AG20443 (cell line): Measurements from ENCODE around the gene UIMC1.

Source experiments
- DNase-seq: peaks from one replicate; pipeline ENCODE4 v3.0.0; 2012; ENCODE audit warnings: low spot score, mixed read lengths

UIMC1 gene

GRCh38 chr5:176954050-176954449 is 52.5 kb downstream of the UIMC1 start:
- DNase-seq: no peak

GRCh38 chr5:176952531-176953193 is 53.9 kb downstream of the UIMC1 start:
- DNase-seq: no peak

GRCh38 chr5:176948458-176948857 is 58.1 kb downstream of the UIMC1 start:
- no peak for DNase-seq

- no peak for DNase-seq
Measured at GRCh38 chr5:176947847-176948246, 58.7 kb downstream of the UIMC1 start.

GRCh38 chr5:176944268-176944667 is 62.3 kb downstream of the UIMC1 start:
- no peak for DNase-seq

GRCh38 chr5:176943816-176944215 is 62.8 kb downstream of the UIMC1 start:
- no peak for DNase-seq

GRCh38 chr5:176941951-176942350 is 64.6 kb downstream of the UIMC1 start:
- DNase-seq: no peak

- DNase-seq: no peak
Measured at GRCh38 chr5:176938472-176938871, 68.1 kb downstream of the UIMC1 start.

- DNase-seq: no peak
Measured at GRCh38 chr5:176935017-176935416, 71.6 kb downstream of the UIMC1 start.

GRCh38 chr5:176934309-176934930 is 72.2 kb downstream of the UIMC1 start:
- no peak for DNase-seq

GRCh38 chr5:176929654-176930053 is 76.9 kb downstream of the UIMC1 start:
- DNase-seq: no peak

GRCh38 chr5:176927562-176927961 is 79.0 kb downstream of the UIMC1 start:
- peak; percentile 17 for DNase-seq

- no peak for DNase-seq
Measured at GRCh38 chr5:176922817-176923216, 83.8 kb downstream of the UIMC1 start.

- DNase-seq: no peak
Measured at GRCh38 chr5:176921714-176922113, 84.9 kb downstream of the UIMC1 start.

GRCh38 chr5:176918613-176919012 is 88.0 kb downstream of the UIMC1 start:
- DNase-seq: no peak

- no peak for DNase-seq
Measured at GRCh38 chr5:176916337-176916736, 90.2 kb downstream of the UIMC1 start.

GRCh38 chr5:176915906-176916305 is 90.7 kb downstream of the UIMC1 start:
- DNase-seq: no peak

- DNase-seq: no peak
Measured at GRCh38 chr5:176912115-176912514, 94.5 kb downstream of the UIMC1 start.

- no peak for DNase-seq
Measured at GRCh38 chr5:176908675-176909368, 97.8 kb downstream of the UIMC1 start.

- DNase-seq: no peak
Measured at GRCh38 chr5:176906796-176907195, 99.8 kb downstream of the UIMC1 start.

- DNase-seq: no peak
Measured at GRCh38 chr5:176906126-176906525, 100.5 kb downstream of the UIMC1 start.

- no peak for DNase-seq
Measured at GRCh38 chr5:176904276-176904675, 102.3 kb downstream of the UIMC1 start.

GRCh38 chr5:176902911-176903664 is 103.5 kb downstream of the UIMC1 start:
- no peak for DNase-seq
